Endothelial cell of umbilical vein (primary cell): ENCODE results near the gene PCGF5. TPM values are rescaled to one million over a fixed set of nuclear protein-coding genes. Genes with fewer than 3 reads are reported as not detected.

ENCODE experiments used
- BruUV-seq: library from RNA; stranded (reverse); fragments of 400-500 nt; replicated peaks from 2 replicates; lab custom pipeline; 2021; lab: Mats Ljungman, UMichigan
- CTCF ChIA-PET: fragments of 300-600, 350-600 bp; sonication (Branson Sonifier 250); formaldehyde crosslinking; loops from one replicate; lab custom pipeline; 2021; ENCODE audit warnings: antibody characterized with exemption, inconsistent platforms; lab: Charles Lee
- POLR2A ChIA-PET: fragments of 300-600, 350-600 bp; sonication (Branson Sonifier 250); formaldehyde crosslinking; loops from one replicate; lab custom pipeline; 2021; ENCODE audit warnings: antibody characterized with exemption, inconsistent platforms; lab: Charles Lee
- DNase-seq: peaks from one replicate; pipeline ENCODE4 v3.0.0-alpha.2; 2011; ENCODE audit warnings: low read depth, low spot score
- FAIRE-seq: peaks from 2 replicates; lab custom pipeline; 2011; peaks lifted over from hg19 to GRCh38; lab: Jason Lieb, UNC
- H2AFZ ChIP-seq: 2 replicates; pipeline ENCODE4 v1.6.0; 2012; ENCODE audit warnings: low read depth, low read length, control low read depth, inconsistent platforms
- H3K27ac ChIP-seq: 2 replicates; pipeline ENCODE4 v1.5.1; 2011; ENCODE audit warnings: low read depth, mild to moderate bottlenecking, control low read depth, low read length, moderate library complexity; ENCODE audit not compliant: insufficient read depth
- H3K27me3 ChIP-seq, 2 experiments: 2 replicates each; pipeline versions ENCODE4 v1.6.0 to v1.6.1; 2011; ENCODE audit warnings: low read length in 2 of 2, mixed read lengths in 1 of 2; ENCODE audit not compliant: control insufficient read depth in 2 of 2, insufficient read depth in 2 of 2
- H3K36me3 ChIP-seq, 2 experiments: 2 replicates in 1 of 2; 3 replicates in 1 of 2; pipeline ENCODE4 v1.5.1; 2011; ENCODE audit warnings: low read length in 2 of 2, mild to moderate bottlenecking in 1 of 2, moderate library complexity in 1 of 2; ENCODE audit not compliant: control insufficient read depth in 2 of 2, insufficient read depth in 2 of 2; ENCODE audit errors: extremely low read depth in 1 of 2
- H3K4me1 ChIP-seq: 3 replicates; pipeline ENCODE4 v1.5.1; 2011; ENCODE audit warnings: mild to moderate bottlenecking, low read length; ENCODE audit not compliant: control insufficient read depth, insufficient read depth; ENCODE audit errors: extremely low read depth
- H3K4me2 ChIP-seq: 2 replicates; pipeline ENCODE4 v1.6.1; 2011; ENCODE audit warnings: low read length, control low read depth, mixed read lengths; ENCODE audit not compliant: insufficient read depth
- H3K4me3 ChIP-seq, 3 experiments: fragments of 200-600 bp in 1 of 3; sonication (generic), shearing (Covaris generic) in 1 of 3; replicated peaks in 1 of 3; 2 replicates each; pipeline ENCODE4 v1.5.1; 2011 to 2016; ENCODE audit warnings: control low read depth in 3 of 3, low read length in 3 of 3, mild to moderate bottlenecking in 2 of 3, inconsistent platforms in 1 of 3, low read depth in 1 of 3, moderate library complexity in 1 of 3; ENCODE audit not compliant: insufficient read depth in 1 of 3
- H3K79me2 ChIP-seq: 2 replicates; pipeline ENCODE4 v1.6.0; 2012; ENCODE audit warnings: low read length, inconsistent platforms; ENCODE audit not compliant: control insufficient read depth, insufficient read depth
- H3K9ac ChIP-seq: replicated peaks from 2 replicates; pipeline ENCODE3; 2011; ENCODE audit warnings: low read length, control low read depth; ENCODE audit not compliant: insufficient read depth; ENCODE audit errors: extremely low read depth
- H3K9me1 ChIP-seq: replicated peaks from 3 replicates; pipeline ENCODE4 v1.6.0; 2011; ENCODE audit warnings: mild to moderate bottlenecking, low read length; ENCODE audit not compliant: control insufficient read depth, insufficient read depth; ENCODE audit errors: extremely low read depth
- H3K9me3 ChIP-seq: replicated peaks from 2 replicates; pipeline ENCODE4 v1.5.1; 2012; ENCODE audit warnings: low read length, inconsistent platforms; ENCODE audit not compliant: control insufficient read depth, insufficient read depth
- H4K20me1 ChIP-seq: replicated peaks from 2 replicates; pipeline ENCODE3; 2011; ENCODE audit warnings: mild to moderate bottlenecking, low read length; ENCODE audit not compliant: control insufficient read depth, insufficient read depth; ENCODE audit errors: extremely low read depth
- EZH2 ChIP-seq: IDR thresholded peaks from 2 replicates; pipeline ENCODE4 v1.6.1; 2012; ENCODE audit warnings: borderline replicate concordance, low read depth, mild to moderate bottlenecking, moderate library complexity, low read length, inconsistent platforms; ENCODE audit not compliant: severe bottlenecking
- FOS ChIP-seq: IDR thresholded peaks from 2 replicates; pipeline ENCODE4 v1.6.1; 2011; ENCODE audit warnings: mild to moderate bottlenecking, low read length, moderate library complexity, borderline replicate concordance; ENCODE audit not compliant: insufficient read depth
- GATA2 ChIP-seq: IDR thresholded peaks from 2 replicates; pipeline ENCODE4 v1.7.0; 2011; ENCODE audit warnings: low read depth, mild to moderate bottlenecking, moderate library complexity, mixed read lengths, low read length; ENCODE audit not compliant: insufficient read length, insufficient read depth
- JUN ChIP-seq: IDR thresholded peaks from 2 replicates; pipeline ENCODE4 v1.6.1; 2011; ENCODE audit warnings: borderline replicate concordance, low read depth; ENCODE audit not compliant: insufficient read length, insufficient read depth
- POLR2A ChIP-seq: IDR thresholded peaks from 2 replicates; pipeline ENCODE4 v1.6.1; 2012; ENCODE audit warnings: low read depth, mild to moderate bottlenecking, control low read depth, low read length
- dilution Hi-C: fragments of 300-500 bp; cut with MboI; formaldehyde crosslinking; loops from one replicate; pipeline ENCODE4 v1.15.0; 2019; ENCODE audit warnings: low sequenced_read_pairs; ENCODE audit not compliant: extremely low pct_ligation_motif_present
- intact Hi-C: fragments of 100-400 bp; cut with micrococcal nuclease; formaldehyde crosslinking; loops from one replicate; pipeline ENCODE4 v1.10.0; 2022
- polyA plus RNA-seq, 4 experiments: library from polyadenylated mRNA; depleted of rRNA in 3 of 4; stranded (reverse) in 3 of 4; unstranded in 1 of 4; fragments of >200 nt; gene quantifications; 2 replicates each; pipeline versions ENCODE4 v1.2.1 to v1.2.3, GENCODE V29; 2011 to 2012; ENCODE audit warnings: missing spikeins in 1 of 4
- total RNA-seq: library from RNA; stranded (reverse); gene quantifications from 2 replicates; pipeline ENCODE4 v1.2.3, GENCODE V29; 2021
- TF ChIP-seq, protein P1 (sequence below), 2 donors: IDR thresholded peaks; 1 replicate in 1 of 2; 2 replicates in 1 of 2; pipeline ENCODE4 v1.5.1; 2011; ENCODE audit warnings: low read length in 2 of 2, mild to moderate bottlenecking in 2 of 2, moderate library complexity in 2 of 2, control low read depth in 1 of 2, inconsistent platforms in 1 of 2, low read depth in 1 of 2; ENCODE audit not compliant: insufficient read depth in 1 of 2; ENCODE audit errors: extremely low read depth in 1 of 2

The PCGF5 gene
- total and polyA plus RNA-seq, 2 donors (not counting 3 experiments of a cell fraction or from before 2014, with no cell fraction given) = 25.0 to 29.8 TPM

- Histone ChIP-seq H3K4me2 (no peak overlapping the region), H3K9me1 (no peaks in the 10 kb centered on the region), H2AFZ (no peak overlapping the region), H3K9ac (no peak overlapping the region), H3K9me3 (no peaks in the 10 kb centered on the region), H3K79me2 (no peaks in the 10 kb centered on the region), H4K20me1 (no peaks in the 10 kb centered on the region), H3K27me3 (no peaks in the 10 kb centered on the region), H3K4me3 (no peak overlapping the region), H3K27ac (no peak overlapping the region), H3K4me1 (no peaks in the 10 kb centered on the region), H3K36me3 (no peaks in the 10 kb centered on the region)
- DNase-seq (no peak), FAIRE-seq (no peak)
- dilution Hi-C loops = no loop called here
- intact Hi-C loops = no loop called here
- CTCF ChIA-PET = interaction anchor here (1.1 kb wide), 1 partner anchor 35 kb away, joined by 3 read pairs; no protein-coding TSS in a partner anchor
- BruUV-seq = no TSS peak
- POLR2A ChIA-PET = no interaction called here
- TF ChIP-seq EZH2 = no peak
These were observed 5.1 kb upstream of the PCGF5 start for GRCh38 chr10:91215384-91215783.

DNA sequence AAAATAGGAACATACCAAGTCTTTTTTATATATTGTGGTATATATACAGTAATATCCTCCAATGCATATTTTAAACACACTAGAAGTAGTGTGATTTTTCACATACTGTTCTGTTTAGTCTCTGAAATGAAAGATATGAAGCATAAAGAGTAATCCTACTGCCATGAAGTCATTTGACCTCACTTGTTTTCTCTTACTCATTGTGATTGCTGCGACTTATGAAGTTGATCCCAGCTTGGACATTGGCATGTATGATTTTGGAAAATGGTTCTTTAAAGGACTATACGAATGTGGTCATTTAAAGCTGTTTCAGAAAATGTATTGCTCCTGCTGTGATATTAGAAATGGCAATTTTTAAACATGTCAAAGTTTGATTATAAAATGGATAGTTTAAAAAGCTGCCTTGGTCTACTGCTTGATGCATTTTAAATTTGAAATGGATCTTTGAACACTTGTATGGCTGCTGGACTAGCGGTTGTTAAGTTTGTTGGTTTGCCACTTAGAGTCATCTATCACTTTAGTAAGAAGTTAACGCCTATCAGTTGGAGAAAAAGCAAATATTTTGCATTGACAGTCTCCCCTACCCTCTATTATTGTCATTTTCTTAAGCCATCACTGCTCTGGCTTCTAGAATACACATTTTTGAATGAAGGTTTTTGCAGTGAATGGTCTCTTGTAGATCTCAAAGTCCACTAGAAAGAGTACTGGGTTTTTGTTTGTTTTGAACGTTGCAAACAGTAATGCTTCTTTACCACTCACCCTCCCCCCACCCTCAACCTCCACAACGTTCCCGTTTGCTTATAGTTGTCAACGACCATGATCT, 881 bp upstream of the PCGF5 start:
- Histone ChIP-seq H3K79me2 (peaks cover 11% of the 10 kb centered on the region), H4K20me1 (no peaks in the 10 kb centered on the region), H3K9ac (no peak overlapping the region), H3K36me3 (no peaks in the 10 kb centered on the region), H3K9me1 (no peaks in the 10 kb centered on the region), H3K27ac (no peak overlapping the region), H2AFZ (peak overlapping the region; percentile 97), H3K9me3 (no peaks in the 10 kb centered on the region), H3K27me3 (no peaks in the 10 kb centered on the region), H3K4me1 (peaks cover 10% of the 10 kb centered on the region), H3K4me2 (peak overlapping the region; percentile 96), H3K4me3 (peak overlapping the region in 2 of 3 experiments; percentile 41 to 73)
- ChIA-PET CTCF (no interaction called here), POLR2A (no interaction called here)
- TF ChIP-seq POLR2A (no peak), GATA2 (no peak), JUN (no peak), FOS (no peak), EZH2 (no peak)
- TF ChIP-seq, protein P1, sequence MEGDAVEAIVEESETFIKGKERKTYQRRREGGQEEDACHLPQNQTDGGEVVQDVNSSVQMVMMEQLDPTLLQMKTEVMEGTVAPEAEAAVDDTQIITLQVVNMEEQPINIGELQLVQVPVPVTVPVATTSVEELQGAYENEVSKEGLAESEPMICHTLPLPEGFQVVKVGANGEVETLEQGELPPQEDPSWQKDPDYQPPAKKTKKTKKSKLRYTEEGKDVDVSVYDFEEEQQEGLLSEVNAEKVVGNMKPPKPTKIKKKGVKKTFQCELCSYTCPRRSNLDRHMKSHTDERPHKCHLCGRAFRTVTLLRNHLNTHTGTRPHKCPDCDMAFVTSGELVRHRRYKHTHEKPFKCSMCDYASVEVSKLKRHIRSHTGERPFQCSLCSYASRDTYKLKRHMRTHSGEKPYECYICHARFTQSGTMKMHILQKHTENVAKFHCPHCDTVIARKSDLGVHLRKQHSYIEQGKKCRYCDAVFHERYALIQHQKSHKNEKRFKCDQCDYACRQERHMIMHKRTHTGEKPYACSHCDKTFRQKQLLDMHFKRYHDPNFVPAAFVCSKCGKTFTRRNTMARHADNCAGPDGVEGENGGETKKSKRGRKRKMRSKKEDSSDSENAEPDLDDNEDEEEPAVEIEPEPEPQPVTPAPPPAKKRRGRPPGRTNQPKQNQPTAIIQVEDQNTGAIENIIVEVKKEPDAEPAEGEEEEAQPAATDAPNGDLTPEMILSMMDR (IDR thresholded peaks at IDR 0.05; ENCODE audit: extremely low read depth in 1 of 2, insufficient read depth in 1 of 2, low read depth in 1 of 2, low read length in 2 of 2) = no peak
- intact Hi-C loops (loop anchor here (1.0 to 2.0 kb wide), 4 partner anchors 23 to 348 kb away; partner anchors contain the start of gene RPP30), dilution Hi-C loops (no loop called here)
- DNase-seq (no peak), FAIRE-seq (no peak)
- BruUV-seq = no TSS peak
